Measurements from ENCODE around the gene PPP2R2D.

GRCh38 chr10:132006966-132007365 is 106.2 kb downstream of the PPP2R2D start:
- TF ChIP-seq CTCF (conservative IDR thresholded peaks at IDR 0.05; ENCODE audit: low read length): no peak
- TF ChIP-seq EZH2phosphoT487 (IDR thresholded peaks at IDR 0.05; ENCODE audit: borderline replicate concordance, low read depth, low read length): no peak

Measured in OCI-LY7 (cell line).